Measurements from ENCODE around the gene IQCH.

- no peak for TF ChIP-seq POLR2A (IDR thresholded peaks at IDR 0.05)
- no peak for TF ChIP-seq CTCF (IDR thresholded peaks at IDR 0.05 in 8 of 11, conservative IDR thresholded peaks at IDR 0.05 in 3 of 11)
These were observed 29.2 kb upstream of the IQCH start for GRCh38 chr15:67225336-67225735.
